Esophagus squamous epithelium (tissue), 5 donors: ENCODE data around the gene PAPPA. TPM values are rescaled to one million over a fixed set of nuclear protein-coding genes. Genes with fewer than 3 reads are reported as not detected.

Experiments used
- DNase-seq: peaks from one replicate; lab custom pipeline; 2025; lab: John Stamatoyannopoulos, UW
- H3K27ac ChIP-seq, 4 donors: fragments of 200-600 bp; sonication (generic); one replicate each; pipeline ENCODE4 v1.5.1; 2016 to 2019; ENCODE audit warnings: mild to moderate bottlenecking in 1 of 4
- H3K27me3 ChIP-seq, 4 donors: fragments of 200-600 bp; sonication (generic); 1 replicate in 3 of 4; 2 replicates in 1 of 4; pipeline versions ENCODE4 v1.5.1 to v1.6.0; 2017 to 2021; ENCODE audit warnings: antibody characterized with exemption in 1 of 4
- H3K36me3 ChIP-seq, 3 donors: fragments of 200-600 bp; sonication (generic); one replicate each; pipeline ENCODE4 v1.5.1; 2016 to 2019
- H3K4me1 ChIP-seq, 3 donors: fragments of 200-600 bp; sonication (generic); one replicate each; pipeline ENCODE4 v1.5.1; 2017 to 2019
- H3K4me3 ChIP-seq, 4 donors: fragments of 200-600 bp; sonication (generic); 1 replicate in 3 of 4; 2 replicates in 1 of 4; pipeline ENCODE4 v1.5.1; 2016 to 2019; ENCODE audit warnings: mild to moderate bottlenecking in 2 of 4, moderate library complexity in 1 of 4
- H3K9me3 ChIP-seq, 3 donors: fragments of 200-600 bp; sonication (generic); one replicate each; pipeline ENCODE4 v1.5.1; 2016 to 2019
- CTCF ChIP-seq, 6 experiments: fragments of 450-650 bp in 4 of 6; fragments of 200-600 bp in 2 of 6; sonication (generic) in 2 of 6; IDR thresholded peaks; one replicate each; pipeline ENCODE4 v1.5.1; 2016 to 2019; ENCODE audit warnings: antibody characterized with exemption in 6 of 6, mild to moderate bottlenecking in 4 of 6, moderate library complexity in 4 of 6
- POLR2A ChIP-seq, 4 donors: fragments of 450-650 bp; IDR thresholded peaks; one replicate each; pipeline ENCODE4 v1.6.1; 2017; ENCODE audit warnings: antibody characterized with exemption in 4 of 4, mild to moderate bottlenecking in 4 of 4, moderate library complexity in 3 of 4
- WGBS, 2 donors: methylation state at CpG; one replicate each; pipeline ENCODE4 v1.1.5; 2018; 5-methylcytosine and 5-hydroxymethylcytosine counted together
- intact Hi-C: fragments of 100-400 bp; cut with DNase I; formaldehyde crosslinking; loops from one replicate; pipeline ENCODE4 v1.15.0; 2022
- total RNA-seq, 4 donors: library from RNA; depleted of rRNA; stranded (reverse); fragments of >200 nt; gene quantifications; one replicate each; pipeline ENCODE4 v1.1.0, GENCODE V29; 2016
- donor health status: DM: yes; HTN: yes; CAD: no.

The PAPPA gene
- total RNA-seq, 4 donors from 2014 or later = 8.3 to 13.7 (median 11.4) TPM

GRCh38 chr9:116145036-116145435 lies 8.6 kb upstream of the PAPPA start:
- Histone ChIP-seq H3K4me3 (no peak overlapping the region), H3K36me3 (no peaks in the 10 kb centered on the region), H3K27ac (peak overlapping the region in 1 of 4 donors; percentile 63), H3K4me1 (peaks cover 0 to 37% (median 0%) of the 10 kb centered on the region in 3 donors), H3K27me3 (peaks cover 0 to 33% (median 0%) of the 10 kb centered on the region in 4 donors), H3K9me3 (no peaks in the 10 kb centered on the region)
- TF ChIP-seq POLR2A (IDR thresholded peaks at IDR 0.05) (no peak), CTCF (IDR thresholded peaks at IDR 0.05) (no peak)
- intact Hi-C loops = no loop called here
- DNase-seq = no peak

GRCh38 chr9:116147821-116148220 lies 5.8 kb upstream of the PAPPA start:
- DNase-seq = no peak
- Histone ChIP-seq H3K27ac (no peak overlapping the region), H3K4me1 (peaks cover 0 to 33% (median 0%) of the 10 kb centered on the region in 3 donors), H3K27me3 (peaks cover 0 to 42% (median 0%) of the 10 kb centered on the region in 4 donors), H3K9me3 (no peaks in the 10 kb centered on the region), H3K36me3 (no peaks in the 10 kb centered on the region), H3K4me3 (no peak overlapping the region)
- intact Hi-C loops = no loop called here
- WGBS, 2 donors = 69 to 73% methylated on average over 4 of the region's 4 CpGs
- no peak for TF ChIP-seq POLR2A (IDR thresholded peaks at IDR 0.05)
- no peak for TF ChIP-seq CTCF (IDR thresholded peaks at IDR 0.05)

GRCh38 chr9:116149844-116150243 lies 3.7 kb upstream of the PAPPA start:
- DNase-seq = no peak
- Histone ChIP-seq H3K27ac (no peak overlapping the region), H3K4me1 (peaks cover 0 to 30% (median 0%) of the 10 kb centered on the region in 3 donors), H3K27me3 (peaks cover 0 to 53% (median 0%) of the 10 kb centered on the region in 4 donors), H3K36me3 (no peaks in the 10 kb centered on the region), H3K4me3 (no peak overlapping the region), H3K9me3 (no peaks in the 10 kb centered on the region)
- whole genome bisulfite sequencing, 2 donors = 27 to 35% methylated on average over 4 of the region's 4 CpGs
- no peak for TF ChIP-seq POLR2A (IDR thresholded peaks at IDR 0.05)
- TF ChIP-seq CTCF (IDR thresholded peaks at IDR 0.05) = peak in 5 of 6 experiments; percentile 36 to 73 (median 54)
- intact Hi-C loops = loop anchor here (10.0 kb wide), 1 partner anchor 425 kb away; no protein-coding TSS in a partner anchor

- Histone ChIP-seq H3K27me3 (peaks cover 0 to 66% (median 0%) of the 10 kb centered on the region in 4 donors), H3K4me1 (peaks cover 0 to 40% (median 6%) of the 10 kb centered on the region in 3 donors)
Observed at GRCh38 chr9:116151199-116151598, 2.4 kb upstream of the PAPPA start.

More at GRCh38 chr9:116151199-116151598, 2.4 kb upstream of the PAPPA start:
- intact Hi-C loops = loop anchor here (10.0 kb wide), 1 partner anchor 424 kb away; no protein-coding TSS in a partner anchor
- H3K27ac ChIP-seq = no peak overlapping the region
- H3K9me3 ChIP-seq = no peaks in the 10 kb centered on the region
- H3K4me3 ChIP-seq = no peak overlapping the region
- DNase-seq = no peak
- H3K36me3 ChIP-seq = no peaks in the 10 kb centered on the region
- TF ChIP-seq CTCF (IDR thresholded peaks at IDR 0.05) (no peak), POLR2A (IDR thresholded peaks at IDR 0.05) (no peak)
- 62 to 73% methylated on average over 4 of the region's 4 CpGs for WGBS, 2 donors
